Activated T-helper 2 cell treated with anti-CD3 and anti-CD28 coated beads, Interferon-gamma antibody, Interleukin-2, Interleukin-4, amounts not matched to agents 10 μg/mL and 5 μg/mL and 100 μg/mL, durations not matched to agents 14 hours and 24 hours and 36 hours (primary cell): ENCODE measurements around the gene PTGES3L. TPM values are rescaled to one million over a fixed set of nuclear protein-coding genes. Genes with fewer than 3 reads are reported as not detected.
A peak's percentile ranks its signal among the peaks of the same experiment; 100 is the strongest.
"Not testable (repeated sequence)": the region's sequence is repeated elsewhere in the genome, so short reads cannot be mapped to it uniquely, and the experiment has no call there.

Experiments
- DNase-seq: peaks from one replicate; pipeline ENCODE4 v3.0.0; 2021; ENCODE audit warnings: low spot score
- H3K27ac Mint-ChIP-seq: one replicate; pipeline ENCODE4 v1.8.0; 2021; ENCODE audit warnings: mixed read lengths
- H3K27me3 Mint-ChIP-seq: one replicate; pipeline ENCODE4 v1.8.0; 2021; ENCODE audit warnings: low read depth, mixed read lengths
- H3K36me3 Mint-ChIP-seq: one replicate; pipeline ENCODE4 v1.8.0; 2021; ENCODE audit warnings: low read depth, mixed read lengths
- H3K4me1 Mint-ChIP-seq: one replicate; pipeline ENCODE4 v1.8.0; 2021; ENCODE audit warnings: low read depth, mixed read lengths
- H3K4me3 Mint-ChIP-seq: one replicate; pipeline ENCODE4 v1.8.0; 2021; ENCODE audit warnings: low read depth, mild to moderate bottlenecking, moderate library complexity, mixed read lengths
- H3K9me3 Mint-ChIP-seq: one replicate; pipeline ENCODE4 v1.8.0; 2021; ENCODE audit warnings: mixed read lengths
- intact Hi-C: fragments of 100-400 bp; cut with micrococcal nuclease; formaldehyde crosslinking; loops from one replicate; pipeline ENCODE4 v1.15.1; 2023
- total RNA-seq: library from RNA; stranded (reverse); gene quantifications from 2 replicates; pipeline ENCODE4 v1.2.3, GENCODE V29; 2022

Gene PTGES3L
- total RNA-seq, 1 donor from 2014 or later: 2.1 TPM

GRCh38 chr17:42989141-42989540 lies 9.3 kb upstream of the PTGES3L start:
- Mint-ChIP-seq H3K4me3 (no peak overlapping the region), H3K9me3 (no peaks in the 10 kb centered on the region), H3K27ac (no peak overlapping the region), H3K27me3 (no peaks in the 10 kb centered on the region), H3K36me3 (peaks cover 82% of the 10 kb centered on the region), H3K4me1 (peaks cover 10% of the 10 kb centered on the region)
- DNase-seq: no peak
- intact Hi-C loops: no loop called here

- intact Hi-C loops: no loop called here
- DNase-seq: no peak
- H3K4me3 Mint-ChIP-seq: no peak overlapping the region
- H3K27me3 Mint-ChIP-seq: no peaks in the 10 kb centered on the region
- H3K4me1 Mint-ChIP-seq: peaks cover 24% of the 10 kb centered on the region
- H3K9me3 Mint-ChIP-seq: no peaks in the 10 kb centered on the region
- H3K36me3 Mint-ChIP-seq: peaks cover 69% of the 10 kb centered on the region
- peak overlapping the region; percentile 16 for H3K27ac Mint-ChIP-seq
These were observed 5.3 kb upstream of the PTGES3L start for GRCh38 chr17:42985225-42985624.

- H3K9me3 Mint-ChIP-seq: no peaks in the 10 kb centered on the region
- intact Hi-C loops: no loop called here
- H3K27ac Mint-ChIP-seq: peak overlapping the region; percentile 60
- H3K4me3 Mint-ChIP-seq: peak overlapping the region; percentile 98
- peaks cover 40% of the 10 kb centered on the region for H3K36me3 Mint-ChIP-seq
- DNase-seq: no peak
- peaks cover 28% of the 10 kb centered on the region for H3K4me1 Mint-ChIP-seq
- no peaks in the 10 kb centered on the region for H3K27me3 Mint-ChIP-seq
These were observed 2.4 kb upstream of the PTGES3L start for GRCh38 chr17:42982266-42982665.

GRCh38 chr17:42980766-42981397 lies 1.0 kb upstream of the PTGES3L start:
- no peaks in the 10 kb centered on the region for H3K27me3 Mint-ChIP-seq
- H3K9me3 Mint-ChIP-seq: no peaks in the 10 kb centered on the region
- H3K36me3 Mint-ChIP-seq: peaks cover 33% of the 10 kb centered on the region
- H3K27ac Mint-ChIP-seq: peak overlapping the region; percentile 96
- peak overlapping the region; percentile 98 for H3K4me3 Mint-ChIP-seq
- intact Hi-C loops: loop anchor here (1.0 to 2.0 kb wide), 2 partner anchors 16 to 17 kb away; partner anchors contain the start of genes AARSD1 and RPL27
- peaks cover 28% of the 10 kb centered on the region for H3K4me1 Mint-ChIP-seq
- peak; percentile 54 for DNase-seq

GRCh38 chr17:42980274-42980765 lies 440 bp upstream of the PTGES3L start, which contains the start of gene RUNDC1:
Gene RUNDC1, plus strand, starts transcription at chr17:42980565. Its CDS starts 12 bp downstream, at chr17:42980577.
- Mint-ChIP-seq H3K4me3 (peak within 1 kb of the TSS; percentile 99), H3K36me3 (peaks cover 28% of the 10 kb centered on the region), H3K27ac (peak within 1 kb of the TSS; percentile 96), H3K27me3 (no peaks in the 10 kb centered on the region), H3K9me3 (no peaks in the 10 kb centered on the region), H3K4me1 (peaks cover 24% of the 10 kb centered on the region)
- intact Hi-C loops: loop anchor here (2.0 kb wide), 1 partner anchor 16 kb away; the partner anchor contains the start of gene AARSD1
- DNase-seq: peak; percentile 87

- H3K4me1 Mint-ChIP-seq, H3K9me3 Mint-ChIP-seq, H3K27me3 Mint-ChIP-seq, intact Hi-C loops, DNase-seq, H3K27ac Mint-ChIP-seq, H3K36me3 Mint-ChIP-seq, H3K4me3 Mint-ChIP-seq: not testable (repeated sequence)
These were observed 4.2 kb downstream of the PTGES3L start for GRCh38 chr17:42975701-42976100.

- Mint-ChIP-seq H3K9me3 (no peaks in the 10 kb centered on the region), H3K27ac (no peak overlapping the region), H3K36me3 (peaks cover under 1% of the 10 kb centered on the region), H3K4me3 (no peak overlapping the region), H3K4me1 (peaks cover 4% of the 10 kb centered on the region), H3K27me3 (no peaks in the 10 kb centered on the region)
- no peak for DNase-seq
- intact Hi-C loops: no loop called here
These were observed 4.6 kb downstream of the PTGES3L start for GRCh38 chr17:42975265-42975664.

- intact Hi-C loops, H3K36me3 Mint-ChIP-seq, H3K27me3 Mint-ChIP-seq, H3K9me3 Mint-ChIP-seq, DNase-seq, H3K27ac Mint-ChIP-seq, H3K4me3 Mint-ChIP-seq, H3K4me1 Mint-ChIP-seq: not testable (repeated sequence)
These were observed 6.6 kb downstream of the PTGES3L start for GRCh38 chr17:42973323-42973722.

- H3K27me3 Mint-ChIP-seq: no peaks in the 10 kb centered on the region
- no peaks in the 10 kb centered on the region for H3K4me1 Mint-ChIP-seq
- no peaks in the 10 kb centered on the region for H3K36me3 Mint-ChIP-seq
- H3K27ac Mint-ChIP-seq: no peak overlapping the region
- intact Hi-C loops: no loop called here
- no peaks in the 10 kb centered on the region for H3K9me3 Mint-ChIP-seq
- DNase-seq: no peak
- H3K4me3 Mint-ChIP-seq: no peak overlapping the region
These were observed 8.3 kb downstream of the PTGES3L start for GRCh38 chr17:42971589-42971988.

GRCh38 chr17:42969001-42969581 lies 10.8 kb downstream of the PTGES3L start:
- no peak for DNase-seq
- Mint-ChIP-seq H3K9me3 (no peaks in the 10 kb centered on the region), H3K4me3 (no peak overlapping the region), H3K27me3 (no peaks in the 10 kb centered on the region), H3K4me1 (no peaks in the 10 kb centered on the region), H3K27ac (no peak overlapping the region), H3K36me3 (peaks cover 2% of the 10 kb centered on the region)
- intact Hi-C loops: no loop called here

- Mint-ChIP-seq H3K27ac (no peak overlapping the region), H3K4me3 (no peak overlapping the region), H3K4me1 (peaks cover 4% of the 10 kb centered on the region), H3K36me3 (peaks cover 9% of the 10 kb centered on the region), H3K27me3 (no peaks in the 10 kb centered on the region), H3K9me3 (no peaks in the 10 kb centered on the region)
- intact Hi-C loops: no loop called here
- DNase-seq: no peak
These were observed 12.0 kb downstream of the PTGES3L start for GRCh38 chr17:42967925-42968324.

- intact Hi-C loops: loop anchor here (2.0 kb wide), 2 partner anchors 16 to 34 kb away; partner anchors contain the start of genes PTGES3L, RPL27 and RUNDC1
- no peaks in the 10 kb centered on the region for H3K9me3 Mint-ChIP-seq
- peaks cover 31% of the 10 kb centered on the region for H3K36me3 Mint-ChIP-seq
- H3K4me1 Mint-ChIP-seq: peaks cover 4% of the 10 kb centered on the region
- peak within 1 kb of the TSS; percentile 86 for H3K27ac Mint-ChIP-seq
- H3K27me3 Mint-ChIP-seq: no peaks in the 10 kb centered on the region
- H3K4me3 Mint-ChIP-seq: peak within 1 kb of the TSS; percentile 92
- peak; percentile 88 for DNase-seq
These were observed 15.5 kb downstream of the PTGES3L start, which contains the start of gene AARSD1 for GRCh38 chr17:42964161-42964932. Gene AARSD1, minus strand, starts transcription at chr17:42964454. Its CDS starts 14 bp downstream, at chr17:42964440.
